ENCODE data around the gene NEAT1. TPM values are rescaled to one million over a fixed set of nuclear protein-coding genes. Genes with fewer than 3 reads are reported as not detected.

NEAT1 gene
- total RNA-seq, 1 donor from 2014 or later = 37.2 TPM

DNA sequence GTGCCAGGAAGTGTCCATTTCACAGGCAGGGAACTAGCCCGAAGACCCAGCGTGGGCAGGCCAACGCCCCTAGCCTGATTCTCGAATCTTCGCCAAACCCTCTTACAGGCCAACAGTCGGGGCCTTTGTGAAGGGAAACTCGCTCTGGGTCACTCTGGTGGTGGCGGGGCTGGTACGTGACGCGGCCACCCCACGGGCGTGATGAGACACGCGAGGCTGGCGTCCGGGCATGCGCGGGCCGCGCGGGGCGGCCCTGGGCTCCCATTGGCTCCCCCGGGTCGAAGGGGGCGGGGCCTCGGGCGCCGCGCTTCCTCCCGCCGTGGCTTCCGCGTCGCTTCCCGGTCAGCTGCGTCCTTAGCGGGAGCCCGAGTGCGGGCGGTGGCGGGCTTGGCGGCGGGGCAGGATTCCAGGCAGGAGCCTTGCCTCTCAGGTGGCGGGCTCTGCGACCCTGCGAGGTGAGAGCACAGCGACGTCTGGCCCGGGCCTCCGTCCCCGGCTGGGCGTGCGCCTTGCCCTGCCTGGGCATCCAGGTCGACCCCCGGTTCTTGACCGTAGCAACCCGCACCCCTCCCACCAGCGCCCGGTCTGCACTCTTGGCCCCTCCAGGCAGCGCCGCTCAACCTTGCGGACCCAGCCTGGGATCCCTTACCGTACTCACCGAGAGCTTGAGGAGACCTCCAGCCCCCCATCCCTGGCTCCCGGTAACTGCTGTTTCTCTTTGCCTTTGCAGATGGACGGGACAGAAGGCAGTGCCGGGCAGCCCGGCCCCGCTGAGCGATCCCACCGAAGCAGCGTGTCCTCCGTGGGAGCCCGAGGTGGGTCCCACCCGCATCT is 36.1 kb upstream of the NEAT1 start, which contains the start of gene FRMD8:
Gene FRMD8, plus strand, starts transcription at position 331 of the 834 bp plus-strand sequence. Its CDS starts 400 bp downstream, at position 731.
- TF ChIP-seq, protein P1, sequence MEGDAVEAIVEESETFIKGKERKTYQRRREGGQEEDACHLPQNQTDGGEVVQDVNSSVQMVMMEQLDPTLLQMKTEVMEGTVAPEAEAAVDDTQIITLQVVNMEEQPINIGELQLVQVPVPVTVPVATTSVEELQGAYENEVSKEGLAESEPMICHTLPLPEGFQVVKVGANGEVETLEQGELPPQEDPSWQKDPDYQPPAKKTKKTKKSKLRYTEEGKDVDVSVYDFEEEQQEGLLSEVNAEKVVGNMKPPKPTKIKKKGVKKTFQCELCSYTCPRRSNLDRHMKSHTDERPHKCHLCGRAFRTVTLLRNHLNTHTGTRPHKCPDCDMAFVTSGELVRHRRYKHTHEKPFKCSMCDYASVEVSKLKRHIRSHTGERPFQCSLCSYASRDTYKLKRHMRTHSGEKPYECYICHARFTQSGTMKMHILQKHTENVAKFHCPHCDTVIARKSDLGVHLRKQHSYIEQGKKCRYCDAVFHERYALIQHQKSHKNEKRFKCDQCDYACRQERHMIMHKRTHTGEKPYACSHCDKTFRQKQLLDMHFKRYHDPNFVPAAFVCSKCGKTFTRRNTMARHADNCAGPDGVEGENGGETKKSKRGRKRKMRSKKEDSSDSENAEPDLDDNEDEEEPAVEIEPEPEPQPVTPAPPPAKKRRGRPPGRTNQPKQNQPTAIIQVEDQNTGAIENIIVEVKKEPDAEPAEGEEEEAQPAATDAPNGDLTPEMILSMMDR (conservative IDR thresholded peaks at IDR 0.05) = no peak
- DNase-seq (ENCODE audit: low read depth, low spot score) = peak; percentile 75
- Mint-ChIP-seq H3K4me3 (peak within 1 kb of the TSS; percentile 89), H3K4me1 (peaks cover 63% of the 10 kb centered on the region), H3K27me3 (ENCODE audit: low read depth) (no peaks in the 10 kb centered on the region), H3K9me3 (no peaks in the 10 kb centered on the region), H3K36me3 (ENCODE audit: low read depth) (no peaks in the 10 kb centered on the region), H3K27ac (ENCODE audit: unreplicated experiment) (peak within 1 kb of the TSS; percentile 75)

DNA sequence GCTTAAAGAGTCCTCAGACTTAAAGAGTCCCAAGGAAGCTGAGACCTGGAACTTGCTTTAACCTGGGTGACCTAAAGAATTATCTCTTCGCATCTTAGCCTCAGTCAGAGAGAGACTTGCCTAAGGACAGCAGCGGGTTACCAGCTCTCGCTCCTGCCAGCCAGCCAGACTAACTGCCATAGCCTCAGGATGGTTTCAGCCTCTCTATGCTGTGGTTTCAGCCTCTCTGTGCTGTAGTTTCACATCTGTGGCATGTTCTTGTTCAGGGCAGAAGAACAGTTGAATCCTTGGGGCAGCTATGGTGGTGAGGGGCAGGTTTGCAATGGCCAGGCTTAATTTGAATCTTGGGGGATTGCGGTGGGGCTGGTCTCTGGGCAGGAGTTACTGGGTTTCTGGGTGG is 33.9 kb upstream of the NEAT1 start:
- Mint-ChIP-seq H3K4me1 (peaks cover 44% of the 10 kb centered on the region), H3K27me3 (ENCODE audit: low read depth) (no peaks in the 10 kb centered on the region), H3K9me3 (no peaks in the 10 kb centered on the region), H3K36me3 (ENCODE audit: low read depth) (no peaks in the 10 kb centered on the region), H3K27ac (ENCODE audit: unreplicated experiment) (no peak overlapping the region), H3K4me3 (peak overlapping the region; percentile 84)
- TF ChIP-seq, protein P1 (conservative IDR thresholded peaks at IDR 0.05) = no peak
- no peak for DNase-seq (ENCODE audit: low read depth, low spot score)

DNA sequence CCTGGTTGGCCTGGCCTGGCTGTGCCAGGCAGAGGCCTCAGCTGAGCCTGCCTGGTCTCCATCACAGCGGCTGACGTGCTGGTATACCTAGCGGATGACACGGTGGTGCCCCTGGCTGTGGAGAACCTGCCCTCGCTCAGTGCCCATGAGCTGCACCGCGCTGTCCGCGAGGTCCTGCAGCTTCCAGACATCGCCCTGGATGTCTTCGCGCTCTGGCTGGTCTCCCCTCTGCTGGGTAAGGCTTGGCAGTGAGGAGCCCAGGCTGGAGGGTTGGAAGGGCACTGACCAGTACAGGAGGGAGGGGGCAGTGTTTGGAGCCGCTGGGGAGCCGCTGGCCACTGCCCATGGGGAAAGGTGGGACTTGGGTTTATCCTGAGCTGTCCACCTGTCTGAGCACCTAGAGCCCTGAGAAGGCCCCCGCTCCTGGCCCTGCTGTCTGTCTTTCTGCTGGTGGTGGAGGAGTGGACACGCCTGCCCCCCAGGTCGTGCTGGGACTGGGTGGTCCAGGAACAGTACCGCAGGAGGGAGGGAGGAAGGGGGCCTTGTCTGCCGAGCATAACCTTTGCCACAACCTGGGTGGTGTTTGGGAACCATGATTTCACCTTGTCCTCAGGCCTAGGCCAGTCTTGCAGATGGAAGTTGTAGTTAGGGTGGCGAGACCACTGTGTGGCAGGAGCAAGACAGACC is 33.2 kb upstream of the NEAT1 start:
- peaks cover 37% of the 10 kb centered on the region for H3K4me1 Mint-ChIP-seq
- H3K27me3 Mint-ChIP-seq (ENCODE audit: low read depth) = no peaks in the 10 kb centered on the region
- H3K9me3 Mint-ChIP-seq = no peaks in the 10 kb centered on the region
- TF ChIP-seq, protein P1 (conservative IDR thresholded peaks at IDR 0.05) = no peak
- DNase-seq (ENCODE audit: low read depth, low spot score) = no peak
- peak overlapping the region; percentile 50 for H3K27ac Mint-ChIP-seq (ENCODE audit: unreplicated experiment)
- peak overlapping the region; percentile 72 for H3K4me3 Mint-ChIP-seq
- H3K36me3 Mint-ChIP-seq (ENCODE audit: low read depth) = no peaks in the 10 kb centered on the region

DNA sequence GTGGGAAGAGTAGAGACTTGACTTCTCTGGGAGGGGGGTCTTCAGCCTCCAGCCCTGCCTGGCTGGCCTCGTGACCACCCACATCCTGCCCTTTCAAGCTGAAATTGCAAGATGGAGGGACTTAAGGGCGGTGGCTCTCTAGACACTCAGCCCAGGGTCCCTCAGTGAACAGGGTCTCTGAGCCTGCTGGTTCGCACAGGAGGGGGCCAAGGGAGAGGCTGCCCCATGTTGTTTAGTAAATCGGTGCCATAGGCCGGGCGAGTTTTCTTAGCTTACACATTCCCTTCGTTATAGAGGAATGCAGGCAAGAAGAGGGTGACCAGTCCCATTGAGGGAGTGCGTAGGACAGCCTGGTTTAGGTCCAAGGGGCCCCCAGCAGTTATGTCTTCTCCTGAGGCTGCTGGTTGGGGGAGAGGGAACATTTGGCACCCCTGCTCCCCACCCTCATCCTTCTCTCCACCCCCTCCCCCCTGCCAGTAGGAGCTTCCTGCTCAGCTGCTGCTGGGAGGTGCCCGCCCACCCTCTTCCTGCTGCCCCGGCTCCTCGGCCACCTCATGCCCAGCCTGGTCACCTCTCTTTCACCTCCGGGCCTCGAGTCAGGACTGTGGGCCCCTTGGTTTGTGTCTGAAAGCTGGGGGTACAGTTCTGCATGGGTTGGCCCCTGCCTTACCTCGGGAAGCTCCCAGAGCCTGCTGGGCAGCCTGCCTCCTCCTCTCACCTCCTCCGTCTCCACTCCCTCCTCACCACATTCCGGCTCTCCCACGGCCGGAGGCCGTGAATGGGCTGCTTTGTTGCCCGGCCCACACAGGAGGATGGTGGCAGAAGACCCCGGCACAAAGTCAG is 32.3 kb upstream of the NEAT1 start:
- Mint-ChIP-seq H3K27ac (ENCODE audit: unreplicated experiment) (peak overlapping the region; percentile 50), H3K4me3 (peak overlapping the region; percentile 72), H3K9me3 (no peaks in the 10 kb centered on the region), H3K4me1 (peaks cover 37% of the 10 kb centered on the region), H3K27me3 (ENCODE audit: low read depth) (no peaks in the 10 kb centered on the region), H3K36me3 (ENCODE audit: low read depth) (no peaks in the 10 kb centered on the region)
- TF ChIP-seq, protein P1 (conservative IDR thresholded peaks at IDR 0.05) = no peak
- DNase-seq (ENCODE audit: low read depth, low spot score) = peak; percentile 30

DNA sequence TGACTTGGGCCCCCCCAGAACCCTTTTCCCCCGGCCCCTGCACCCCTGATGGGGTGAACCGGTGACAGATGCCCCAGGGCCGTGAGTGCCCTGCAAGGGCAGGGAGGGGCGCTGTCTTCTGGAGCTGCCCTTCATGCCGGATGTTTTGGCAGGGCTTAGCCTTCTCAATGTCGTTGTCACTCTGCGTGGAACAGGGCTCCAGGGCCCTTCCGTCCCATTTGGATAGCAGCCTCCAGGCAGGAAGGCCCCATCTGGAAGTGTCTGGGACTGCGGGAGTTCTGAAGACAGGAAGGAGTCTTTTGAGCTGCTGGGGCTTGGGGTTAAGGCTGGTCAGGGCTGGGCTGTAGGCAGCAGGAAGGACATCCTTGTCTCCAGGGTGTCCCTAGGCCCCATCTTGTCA is 31.6 kb upstream of the NEAT1 start:
- Mint-ChIP-seq H3K4me1 (peaks cover 37% of the 10 kb centered on the region), H3K27ac (ENCODE audit: unreplicated experiment) (no peak overlapping the region), H3K9me3 (no peaks in the 10 kb centered on the region), H3K36me3 (ENCODE audit: low read depth) (no peaks in the 10 kb centered on the region), H3K4me3 (peak overlapping the region; percentile 72), H3K27me3 (ENCODE audit: low read depth) (no peaks in the 10 kb centered on the region)
- TF ChIP-seq, protein P1 (conservative IDR thresholded peaks at IDR 0.05) = no peak
- peak; percentile 19 for DNase-seq (ENCODE audit: low read depth, low spot score)
